ENCODE measurements around the gene SPIN1.
A peak's percentile ranks its signal among the peaks of the same experiment; 100 is the strongest.

The SPIN1 gene

DNA sequence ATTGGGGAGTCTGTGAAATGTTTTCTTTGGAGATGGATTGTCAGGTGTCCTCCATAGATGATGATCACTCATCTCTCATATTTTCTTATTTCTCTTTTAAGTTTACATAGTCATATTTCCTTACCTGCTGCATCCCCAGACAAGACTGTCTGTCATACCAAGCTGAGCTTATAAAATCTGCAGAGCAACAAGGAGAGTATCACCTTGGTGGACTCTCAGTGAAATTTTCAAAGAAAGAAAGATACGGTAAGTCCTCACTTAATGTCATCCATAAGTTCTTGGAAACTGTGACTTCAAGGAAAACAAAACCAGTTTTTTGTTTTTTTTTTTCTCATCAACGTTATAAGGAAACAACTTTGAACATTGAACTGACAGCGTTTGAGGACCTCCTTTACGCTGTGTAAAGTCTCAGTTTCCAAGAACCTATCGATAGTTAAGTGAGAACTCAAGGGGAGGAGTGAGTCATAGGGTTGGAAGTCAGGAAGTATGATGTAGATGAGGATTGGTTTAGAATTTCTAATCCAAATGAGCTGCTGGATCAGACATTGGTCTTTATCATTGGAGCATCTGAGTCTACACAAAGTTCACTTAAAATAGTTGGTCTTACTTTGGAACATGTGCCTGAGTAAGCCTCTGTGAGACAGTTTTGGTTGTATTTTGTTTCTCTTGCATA lies 45.5 kb downstream of the SPIN1 start:
- no peak for DNase-seq (ENCODE audit: low read depth in 1 of 2, low spot score in 1 of 2)

DNA sequence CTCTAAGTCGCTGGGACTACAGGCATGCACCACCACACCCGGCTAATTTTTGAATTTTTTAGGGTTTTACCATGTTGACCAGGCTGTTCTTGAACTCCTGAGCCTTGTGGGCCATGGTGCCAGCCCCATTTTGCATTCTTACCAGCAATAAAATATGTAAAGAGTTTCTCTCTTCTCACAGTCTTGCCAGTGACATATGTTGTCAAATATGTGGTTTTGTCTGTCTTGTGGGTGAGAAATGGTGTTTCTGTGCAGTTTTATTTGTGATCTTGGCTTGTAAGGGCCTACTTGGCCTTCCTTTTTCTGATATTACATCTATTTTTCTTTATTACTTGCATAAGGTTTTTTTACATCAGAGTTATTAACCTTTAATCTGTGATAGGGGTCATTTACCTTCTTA lies 47.1 kb downstream of the SPIN1 start:
- DNase-seq (ENCODE audit: low read depth in 1 of 2, low spot score in 1 of 2) = no peak

DNA sequence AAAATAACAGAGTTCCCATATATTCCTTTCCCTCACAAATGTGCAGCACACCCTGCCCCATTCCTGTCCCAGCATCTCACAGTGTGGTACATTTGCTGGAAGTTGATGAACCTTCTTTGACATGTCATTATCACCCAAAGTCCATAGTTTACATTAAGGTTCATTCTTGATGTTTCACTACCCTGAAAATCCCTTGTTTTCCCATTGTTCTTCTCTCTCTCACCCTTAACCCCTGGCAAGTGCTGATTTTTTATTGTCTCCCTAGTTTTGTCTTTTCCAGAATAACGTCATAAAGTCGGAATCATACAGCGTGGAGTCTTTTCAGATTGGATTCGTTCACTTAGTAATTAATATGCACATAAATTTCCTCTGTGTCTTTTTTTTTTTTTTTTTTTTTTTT lies 48.1 kb downstream of the SPIN1 start:
- no peak for DNase-seq (ENCODE audit: low read depth in 1 of 2, low spot score in 1 of 2)

DNA sequence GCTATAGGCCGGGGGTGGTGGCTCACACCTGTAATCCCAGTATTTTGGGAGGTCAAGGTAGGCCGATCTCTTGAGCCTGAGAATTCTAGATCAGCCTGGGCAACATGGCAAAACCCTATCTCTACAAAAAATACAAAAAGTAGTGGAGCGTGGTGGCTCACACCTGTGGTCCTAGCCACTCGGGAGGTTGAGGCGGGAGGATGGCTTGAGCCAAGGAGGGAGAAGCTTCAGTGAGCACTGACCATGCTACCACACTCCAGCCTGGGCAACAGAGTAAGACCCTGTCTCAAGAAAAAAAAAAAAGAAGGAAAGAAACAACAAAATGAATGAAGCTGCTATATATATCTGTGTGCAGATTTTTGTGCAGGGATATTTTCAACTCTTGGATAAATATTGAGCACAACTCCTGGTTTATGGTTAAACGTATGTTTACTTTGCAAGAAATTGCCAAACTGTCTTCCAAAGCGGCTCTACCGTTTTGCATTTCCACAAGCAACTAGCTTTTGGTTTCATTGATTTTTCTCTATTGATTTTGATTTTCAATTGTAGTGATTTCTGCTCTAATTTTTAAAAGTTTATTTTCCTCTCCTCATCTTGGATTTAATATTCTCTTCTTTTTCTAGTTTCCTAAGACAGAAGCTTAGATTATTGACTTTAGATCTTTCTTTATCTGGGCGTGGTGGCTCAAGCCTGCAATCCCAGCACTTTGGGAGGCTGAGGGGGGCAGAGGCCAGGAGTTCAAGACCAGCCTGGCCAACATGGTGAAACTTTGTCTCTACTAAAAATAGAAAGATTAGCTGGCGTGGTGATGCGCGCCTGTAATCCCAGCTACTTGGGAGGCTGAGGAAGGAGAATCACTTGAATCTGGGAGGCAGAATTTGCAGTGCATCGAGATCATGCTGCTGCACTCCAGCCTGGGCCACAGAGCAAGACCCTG lies 49.2 kb downstream of the SPIN1 start:
- DNase-seq (ENCODE audit: low read depth in 1 of 2, low spot score in 1 of 2) = no peak

DNA sequence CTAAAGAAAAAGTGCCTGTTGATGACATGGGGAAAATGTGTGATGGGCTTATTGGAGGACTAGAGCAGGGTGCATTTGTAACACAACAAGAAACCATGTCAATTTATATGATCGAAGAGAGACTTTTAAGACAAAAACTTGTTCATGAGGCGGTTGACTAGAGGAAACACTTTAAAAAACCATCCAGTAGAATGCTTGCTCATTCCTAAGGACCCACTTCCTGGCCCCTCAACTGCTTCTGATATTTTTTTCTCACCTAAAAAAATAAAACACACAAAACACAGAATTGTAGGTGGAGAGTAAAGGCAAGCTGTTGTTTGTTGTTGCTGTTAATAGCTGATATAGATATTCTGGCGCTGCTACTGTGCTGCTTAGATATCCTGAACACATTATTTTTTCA lies 50.6 kb downstream of the SPIN1 start:
- no peak for DNase-seq (ENCODE audit: low read depth in 1 of 2, low spot score in 1 of 2)

DNA sequence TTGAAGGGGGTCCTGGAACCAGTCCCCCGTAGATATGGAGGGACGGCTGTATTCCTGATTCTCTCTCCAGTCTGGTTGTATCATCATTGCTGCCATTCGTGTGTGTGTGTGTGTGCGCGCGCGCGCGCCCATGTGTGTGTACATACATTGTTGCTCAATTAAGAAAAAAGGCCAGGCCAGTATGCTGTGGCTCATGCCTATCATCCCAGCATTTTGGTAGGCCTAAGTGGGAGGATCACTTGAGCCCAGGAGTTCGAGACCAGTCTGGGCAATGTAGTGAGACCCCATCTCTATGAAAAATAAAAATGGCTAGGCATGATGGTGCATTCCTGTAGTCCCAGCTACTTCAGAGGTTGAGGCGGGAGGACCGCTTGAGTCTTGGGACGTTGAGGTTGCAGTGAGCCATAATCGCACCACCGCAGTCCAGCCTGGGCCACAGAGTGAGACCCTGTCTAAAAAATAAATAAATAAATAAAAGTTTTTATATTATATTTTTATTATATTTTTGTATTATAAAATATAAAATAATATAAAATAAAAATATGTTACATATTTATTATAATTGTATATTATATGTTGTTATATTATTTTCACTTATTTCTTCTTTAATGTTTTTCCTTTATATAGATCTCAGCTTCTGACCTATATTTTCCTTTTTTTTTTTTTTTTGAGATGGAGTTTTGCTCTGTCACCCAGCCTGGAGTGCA lies 53.2 kb downstream of the SPIN1 start:
- DNase-seq (ENCODE audit: low read depth in 1 of 2, low spot score in 1 of 2) = no peak

DNA sequence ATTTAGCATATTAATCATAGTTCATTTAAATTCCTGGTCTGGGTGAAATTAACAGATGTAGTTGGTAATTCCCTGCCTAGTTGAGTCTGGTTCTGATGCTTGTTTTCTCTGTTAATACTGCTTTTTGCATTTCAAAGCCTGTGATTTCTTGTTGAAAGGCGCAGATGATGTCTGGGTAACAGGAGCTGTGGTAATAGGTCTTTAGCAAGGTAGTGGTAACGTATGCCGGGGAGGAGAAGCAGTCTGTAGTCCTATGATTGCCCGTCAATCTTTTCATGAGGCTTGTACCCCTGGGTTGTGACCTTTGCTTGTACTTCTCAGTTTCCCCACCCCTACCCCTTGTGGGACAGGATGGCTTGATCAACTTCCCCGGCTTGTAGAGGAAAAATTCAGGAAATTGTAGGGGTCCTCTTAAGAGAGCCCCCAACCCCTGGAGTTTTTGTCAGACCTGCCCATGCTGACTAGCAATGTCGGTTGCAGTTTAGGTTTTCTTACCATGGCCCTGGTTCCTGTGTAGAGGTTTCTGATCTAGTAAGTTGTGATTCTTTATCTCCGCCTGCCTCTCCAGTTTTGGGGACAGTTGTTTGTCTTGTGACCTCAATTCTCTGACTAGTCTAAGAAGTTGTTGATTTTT lies 55.4 kb downstream of the SPIN1 start:
- no peak for DNase-seq (ENCODE audit: low read depth in 1 of 2, low spot score in 1 of 2)

DNA sequence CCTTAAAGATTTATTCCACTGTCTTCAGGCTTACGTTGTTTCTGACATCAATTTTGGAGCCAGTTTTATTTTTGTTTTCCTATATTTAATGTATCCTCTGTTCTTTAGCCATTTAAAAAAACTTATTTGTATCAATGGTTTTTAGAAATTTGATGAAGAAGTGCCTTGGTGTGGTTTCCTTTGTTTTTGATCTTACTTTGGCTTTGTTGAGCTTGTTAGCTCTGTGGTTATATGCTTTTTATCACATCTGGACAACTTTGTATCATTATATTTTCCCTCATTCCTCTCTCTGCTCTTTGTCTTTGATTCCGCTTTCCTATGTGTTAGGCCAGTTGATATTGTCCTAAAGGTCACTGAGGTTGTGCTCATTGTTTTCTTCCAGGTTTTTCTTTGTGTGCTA lies 58.5 kb downstream of the SPIN1 start:
- no peak for DNase-seq (ENCODE audit: low read depth in 1 of 2, low spot score in 1 of 2)

DNA sequence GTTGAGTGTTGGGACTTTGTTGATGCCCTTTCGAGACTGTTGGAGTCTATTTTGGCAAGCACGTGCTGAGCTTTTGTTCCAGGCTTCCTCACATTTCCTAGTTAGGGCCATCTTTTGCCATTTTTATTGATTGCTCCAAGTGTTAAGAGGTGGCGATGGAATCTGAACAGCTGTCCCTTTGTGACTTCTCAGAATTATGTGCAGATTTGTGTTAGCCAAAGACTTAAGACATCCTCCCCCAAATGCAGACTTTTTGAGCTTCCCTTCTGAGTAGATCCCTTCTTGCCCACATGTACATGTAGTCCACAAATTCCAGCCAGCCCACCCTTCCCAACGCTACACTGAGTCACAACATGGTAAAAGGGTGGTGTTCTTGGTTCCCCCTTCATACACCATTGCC lies 59.2 kb downstream of the SPIN1 start:
- DNase-seq (ENCODE audit: low read depth in 1 of 2, low spot score in 1 of 2) = no peak

DNA sequence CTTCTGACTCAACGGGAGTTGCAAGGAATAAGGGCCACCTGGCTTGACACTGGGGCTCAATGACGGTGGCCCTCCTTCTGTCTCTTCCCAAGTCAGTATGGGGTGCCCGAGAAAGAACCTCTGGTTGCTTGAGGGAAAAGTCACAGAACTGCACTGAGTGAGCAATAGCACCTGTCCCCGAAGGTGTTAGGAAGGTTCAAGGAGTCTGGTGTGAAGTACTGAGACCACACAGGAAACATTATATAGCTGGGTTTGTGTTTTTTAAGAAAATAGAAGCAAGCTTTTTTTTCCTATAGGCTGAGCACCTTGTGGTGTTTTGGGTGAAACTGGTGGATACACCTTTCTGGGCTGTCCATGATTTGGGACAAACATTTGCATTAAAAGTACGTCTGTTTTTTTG lies 62.9 kb downstream of the SPIN1 start:
- DNase-seq (ENCODE audit: low read depth in 1 of 2, low spot score in 1 of 2) = no peak

DNA sequence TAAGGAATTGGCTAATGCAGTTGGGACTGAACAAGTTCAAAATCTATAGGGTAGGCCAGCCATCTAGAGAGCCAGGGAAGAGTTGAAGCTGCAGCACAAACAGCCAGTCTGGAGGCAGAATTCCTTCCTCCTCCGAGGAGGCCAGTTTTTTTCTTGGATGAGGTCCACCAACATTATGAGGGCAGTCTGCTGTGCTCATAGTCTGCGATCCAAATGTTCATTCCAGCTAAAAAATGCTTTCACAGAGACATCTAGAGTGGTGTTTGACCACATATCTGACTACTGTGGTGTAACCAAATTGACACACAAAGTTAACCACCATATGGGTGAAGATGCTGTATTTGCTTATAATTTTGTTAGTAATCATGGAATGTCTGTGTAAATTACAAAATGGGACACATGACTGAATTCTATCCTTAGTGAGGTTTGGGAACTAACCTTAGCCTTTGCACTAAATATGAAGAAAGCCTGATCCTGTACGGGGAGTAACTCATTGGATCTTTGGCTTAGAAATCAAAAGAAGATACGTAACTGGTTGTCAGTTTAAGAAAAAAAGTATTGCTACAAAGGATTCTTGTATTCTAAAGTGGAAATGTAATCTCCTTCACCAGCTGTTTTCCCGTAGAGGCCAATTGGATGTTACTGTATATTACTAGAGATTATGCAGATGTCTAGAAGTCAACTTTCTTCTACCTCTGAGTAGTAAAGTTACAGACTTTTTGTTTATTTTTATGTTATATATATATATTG lies 70.6 kb downstream of the SPIN1 start:
- DNase-seq (ENCODE audit: low read depth in 1 of 2, low spot score in 1 of 2) = no peak

DNA sequence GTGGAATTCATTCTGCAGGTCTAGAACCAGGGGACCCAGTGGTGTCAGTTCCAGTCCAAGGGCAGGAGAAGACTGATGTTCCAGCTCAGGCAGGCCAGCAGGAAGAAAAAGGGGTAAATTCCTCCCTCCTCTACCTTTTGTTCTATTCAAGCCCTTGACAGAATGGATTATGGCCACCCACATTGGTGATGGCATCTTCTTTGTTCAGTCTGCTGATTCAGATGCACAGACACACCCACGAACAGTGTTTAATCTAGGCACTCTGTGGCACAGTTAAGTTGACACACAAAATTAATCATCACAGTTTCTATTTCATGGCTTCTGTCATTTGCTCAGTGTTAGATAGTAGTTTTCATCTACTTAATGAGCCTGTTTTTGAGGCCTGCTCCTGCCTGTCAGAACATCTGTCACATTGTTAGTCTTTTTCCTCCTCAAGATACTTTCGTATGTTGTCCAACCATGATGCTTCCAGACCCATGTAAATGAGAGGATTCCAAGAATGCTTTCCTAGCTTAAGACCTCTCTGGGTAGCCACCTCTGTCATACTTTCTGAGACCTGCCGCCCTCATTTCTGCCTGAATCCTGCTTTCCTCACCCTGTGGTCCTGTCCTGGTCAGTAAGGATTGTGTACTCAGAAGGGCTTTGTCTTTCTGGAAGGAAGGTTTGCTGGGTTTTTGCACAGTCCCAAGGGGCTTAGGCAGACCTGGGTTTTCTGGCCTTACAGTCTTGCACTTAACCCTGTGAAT lies 72.5 kb downstream of the SPIN1 start:
- DNase-seq (ENCODE audit: low read depth in 1 of 2, low spot score in 1 of 2) = peak in 1 of 2 donors; percentile 9

DNA sequence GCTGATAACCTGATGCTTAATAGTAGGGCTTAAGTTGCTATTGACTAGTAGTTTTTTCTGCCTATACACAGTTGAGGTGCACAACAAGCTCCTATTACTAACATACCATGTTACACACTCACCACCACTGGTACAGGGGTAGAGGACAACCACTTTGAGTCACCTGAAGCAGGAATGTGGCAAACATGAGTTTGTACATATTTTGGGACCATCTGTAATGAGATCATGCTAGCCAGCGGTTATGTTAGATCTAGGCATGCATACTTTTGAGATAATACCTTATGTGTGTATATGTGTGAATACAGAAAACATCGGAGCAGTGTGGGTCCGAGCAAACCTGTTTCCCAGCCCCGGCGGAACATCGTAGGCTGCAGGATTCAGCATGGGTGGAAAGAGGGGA lies 73.9 kb downstream of the SPIN1 start:
- no peak for DNase-seq (ENCODE audit: low read depth in 1 of 2, low spot score in 1 of 2)

DNA sequence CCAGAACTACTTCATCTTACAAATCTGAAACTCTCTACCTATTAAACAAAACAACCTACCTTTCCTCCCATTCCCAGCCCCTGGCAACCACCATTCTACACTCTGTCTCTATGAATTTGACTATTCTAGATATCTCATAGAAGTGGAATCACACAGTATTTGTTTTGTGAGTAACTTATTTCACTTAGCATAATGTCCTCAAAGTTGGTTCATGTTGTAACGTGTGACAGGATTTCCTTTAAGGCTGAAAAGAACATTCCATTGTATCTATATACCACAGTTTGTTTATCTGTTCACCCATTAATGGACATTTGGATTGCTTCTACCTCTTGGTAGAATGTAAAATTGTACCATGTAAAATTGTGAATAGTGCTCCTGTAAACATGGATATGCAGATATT lies 76.6 kb downstream of the SPIN1 start:
- no peak for DNase-seq (ENCODE audit: low read depth in 1 of 2, low spot score in 1 of 2)

DNA sequence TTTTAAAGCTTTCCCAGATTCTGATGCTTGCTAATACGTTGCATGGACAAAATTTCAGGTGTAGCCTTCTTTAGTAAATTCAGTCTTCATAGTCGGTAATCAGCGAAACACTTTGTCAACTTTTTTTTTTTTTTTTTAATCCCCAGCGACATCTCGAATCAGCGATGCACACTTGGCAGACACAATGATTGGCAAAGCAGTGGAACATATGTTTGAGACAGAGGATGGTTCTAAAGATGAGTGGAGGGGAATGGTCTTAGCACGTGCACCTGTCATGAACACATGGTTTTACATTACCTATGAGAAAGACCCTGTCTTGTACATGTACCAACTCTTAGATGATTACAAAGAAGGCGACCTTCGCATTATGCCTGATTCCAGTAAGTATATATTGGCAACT lies 80.0 kb downstream of the SPIN1 start:
- no peak for DNase-seq (ENCODE audit: low read depth in 1 of 2, low spot score in 1 of 2)

DNA sequence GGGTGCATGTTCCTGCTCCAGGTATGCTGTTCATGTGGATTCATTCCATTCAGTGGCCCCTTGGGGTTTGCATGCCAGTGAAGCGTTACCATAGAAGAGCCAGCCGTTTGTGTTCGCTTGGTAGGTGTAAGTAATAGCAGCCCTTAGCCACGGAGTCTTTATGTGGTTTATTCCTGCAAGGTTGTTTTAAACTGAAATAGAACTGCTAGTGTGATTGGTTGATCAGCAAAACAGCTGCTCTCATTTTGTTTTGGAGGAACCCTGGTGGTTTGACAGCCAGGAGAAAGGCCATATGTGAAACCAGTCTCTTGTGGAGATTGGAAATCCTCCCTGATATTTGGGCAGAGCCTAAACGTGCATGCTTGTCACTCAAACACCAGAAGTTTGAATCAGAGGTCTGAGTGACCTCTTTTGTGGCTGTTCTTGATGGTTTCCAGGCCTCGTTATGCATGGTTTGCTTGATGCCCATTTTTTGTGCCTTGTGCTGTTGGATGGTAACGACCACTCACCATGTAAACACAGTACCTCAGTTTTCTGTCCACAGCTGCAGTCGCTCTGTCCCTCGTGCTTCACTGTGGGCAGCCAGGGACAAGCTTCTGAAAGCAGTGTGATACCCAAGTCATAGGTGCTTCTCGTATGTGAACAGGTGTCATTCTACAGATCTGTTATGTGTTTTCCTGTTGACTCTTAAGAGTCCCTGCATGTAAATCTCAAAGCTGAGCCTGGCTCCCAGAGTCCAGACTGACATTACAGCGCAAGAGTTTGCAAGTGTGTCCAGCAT lies 88.4 kb downstream of the SPIN1 start:
- no peak for DNase-seq (ENCODE audit: low read depth in 1 of 2, low spot score in 1 of 2)

DNA sequence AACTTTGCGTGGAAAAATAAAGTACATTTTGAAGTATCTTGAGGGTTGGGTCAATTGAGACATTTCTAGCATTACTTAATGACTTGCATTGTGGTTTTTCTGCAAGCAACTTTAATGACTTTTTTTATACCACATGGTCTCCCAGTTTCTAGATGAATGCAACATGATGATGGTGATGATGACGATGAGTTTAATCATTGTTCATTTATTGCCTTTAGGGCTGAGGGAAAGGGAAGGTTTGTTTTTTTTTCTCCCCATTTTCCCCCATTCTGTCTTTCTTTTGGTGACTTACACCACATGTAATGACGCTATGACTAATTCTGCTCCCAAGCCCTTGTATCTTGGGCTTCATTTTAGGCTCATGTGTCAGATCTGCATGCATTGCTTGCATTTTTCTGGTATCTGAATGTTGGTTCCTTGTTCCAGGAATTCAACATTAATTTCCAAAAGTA lies 89.1 kb downstream of the SPIN1 start:
- no peak for DNase-seq (ENCODE audit: low read depth in 1 of 2, low spot score in 1 of 2)

DNA sequence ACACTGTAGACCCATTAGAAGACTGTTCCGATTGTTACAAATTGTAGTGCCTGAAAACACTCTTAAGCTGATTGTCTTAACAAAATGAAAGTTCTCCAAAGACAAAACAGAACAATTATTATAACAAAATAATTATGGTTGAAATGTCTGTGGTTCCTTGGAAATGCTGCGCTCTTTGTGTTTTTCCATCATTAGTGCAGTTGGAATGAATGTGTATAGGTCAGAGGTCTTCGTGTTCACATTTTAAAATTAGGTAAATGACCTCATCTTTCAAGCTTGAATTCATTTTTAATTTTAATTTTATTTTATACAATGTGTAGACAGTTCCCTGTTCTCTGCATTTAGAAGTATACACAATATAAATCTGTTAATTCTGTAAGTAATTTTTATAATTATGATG lies 90.0 kb downstream of the SPIN1 start:
- DNase-seq (ENCODE audit: low read depth in 1 of 2, low spot score in 1 of 2) = no peak

DNA sequence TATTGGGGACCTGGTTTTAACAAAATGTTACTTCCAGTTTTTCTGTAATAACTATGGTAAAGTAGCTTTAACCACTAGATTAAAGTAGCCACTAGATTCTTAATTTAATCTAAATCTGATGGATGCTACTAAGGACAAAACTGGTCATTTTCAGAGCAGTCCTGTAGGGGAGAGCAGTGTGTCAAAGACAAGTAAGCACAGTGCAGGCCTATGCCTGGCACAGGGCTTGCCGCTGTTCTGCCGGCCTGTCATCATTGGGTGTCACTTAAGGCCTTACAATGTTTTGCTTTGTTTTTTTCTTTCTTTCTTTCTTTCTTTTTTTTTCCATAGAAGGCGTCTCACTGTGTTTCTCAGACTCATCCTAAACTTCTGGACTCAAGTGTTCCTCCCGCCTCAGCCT lies 93.7 kb downstream of the SPIN1 start:
- no peak for DNase-seq (ENCODE audit: low read depth in 1 of 2, low spot score in 1 of 2)
